IMR-90 (cell line): ENCODE results near the gene ROBO2. TPM values are rescaled to one million over a fixed set of nuclear protein-coding genes. Genes with fewer than 3 reads are reported as not detected.

Source experiments
- ATAC-seq: fragments of 200-7000 bp; cut with Tn5 transposase; 2 replicates; pipeline ENCODE4 v1.9.1; 2020; ENCODE audit warnings: low read depth, mild to moderate bottlenecking, moderate library complexity
- BruUV-seq: library from RNA; stranded (reverse); fragments of 400-500 nt; replicated peaks from 2 replicates; lab custom pipeline; 2021; lab: Mats Ljungman, UMichigan
- CTCF ChIA-PET: fragments of 300-600 bp; formaldehyde crosslinking; extraction: SDS; loops from one replicate; lab custom pipeline; 2021; ENCODE audit warnings: antibody characterized with exemption; lab: Yijun Ruan, JAX
- POLR2A ChIA-PET: fragments of 300-600 bp; sonication (Branson Sonifier 250); formaldehyde crosslinking; loops from one replicate; lab custom pipeline; 2022; ENCODE audit warnings: antibody characterized with exemption; ENCODE audit not compliant: unreplicated experiment; lab: Charles Lee
- DNase-seq: peaks from one replicate; pipeline ENCODE4 v3.0.0; 2013
- H2AFZ ChIP-seq: replicated peaks from 2 replicates; pipeline ENCODE3; 2013; ENCODE audit warnings: low read length, mild to moderate bottlenecking; ENCODE audit not compliant: poor library complexity
- H2AK5ac ChIP-seq: 2 replicates; pipeline ENCODE4 v1.6.1; 2013; ENCODE audit warnings: low read depth, low read length, inconsistent platforms
- H2AK9ac ChIP-seq: replicated peaks from 2 replicates; pipeline ENCODE3; 2013; ENCODE audit warnings: mild to moderate bottlenecking, low read depth, low read length, moderate library complexity; ENCODE audit not compliant: poor library complexity
- H2BK120ac ChIP-seq: 2 replicates; pipeline ENCODE4 v1.6.1; 2013; ENCODE audit warnings: low read depth, low read length, inconsistent platforms
- H2BK15ac ChIP-seq: 3 replicates; pipeline ENCODE4 v1.6.1; 2013; ENCODE audit warnings: low read depth, low read length, inconsistent platforms
- H2BK20ac ChIP-seq: 2 replicates; pipeline ENCODE4 v1.6.1; 2013; ENCODE audit warnings: low read depth, mild to moderate bottlenecking, inconsistent platforms, low read length, moderate library complexity
- H2BK5ac ChIP-seq: 2 replicates; pipeline ENCODE4 v1.6.1; 2013; ENCODE audit warnings: mild to moderate bottlenecking, low read depth, low read length, inconsistent platforms; ENCODE audit not compliant: poor library complexity, severe bottlenecking
- H3K14ac ChIP-seq: replicated peaks from 2 replicates; pipeline ENCODE4 v1.6.1; 2013; ENCODE audit warnings: low read depth, low read length, inconsistent platforms
- H3K18ac ChIP-seq: 2 replicates; pipeline ENCODE4 v1.6.1; 2013; ENCODE audit warnings: low read depth, low read length, control low read depth
- H3K23ac ChIP-seq: 2 replicates; pipeline ENCODE4 v1.6.1; 2013; ENCODE audit warnings: low read depth, low read length, inconsistent platforms
- H3K27ac ChIP-seq: 2 replicates; pipeline ENCODE4 v1.5.1; 2013; ENCODE audit warnings: mild to moderate bottlenecking, control low read depth, low read length; ENCODE audit not compliant: insufficient read depth
- H3K27me3 ChIP-seq: 2 replicates; pipeline ENCODE4 v1.6.1; 2013; ENCODE audit warnings: low read length; ENCODE audit not compliant: control insufficient read depth, insufficient read depth
- H3K36me3 ChIP-seq: 2 replicates; pipeline ENCODE4 v1.6.1; 2013; ENCODE audit warnings: low read length, mixed read lengths; ENCODE audit not compliant: control insufficient read depth, insufficient read depth
- H3K4ac ChIP-seq: 2 replicates; pipeline ENCODE4 v1.6.1; 2013; ENCODE audit warnings: low read depth, low read length, inconsistent platforms
- H3K4me1 ChIP-seq: 2 replicates; pipeline ENCODE4 v1.6.1; 2013; ENCODE audit warnings: low read length, mixed read lengths; ENCODE audit not compliant: control insufficient read depth, insufficient read depth
- H3K4me2 ChIP-seq: 2 replicates; pipeline ENCODE4 v1.6.1; 2013; ENCODE audit warnings: low read depth, mild to moderate bottlenecking, control low read depth, low read length, moderate library complexity
- H3K4me3 ChIP-seq: 2 replicates; pipeline ENCODE4 v1.5.1; 2013; ENCODE audit warnings: low read depth, mild to moderate bottlenecking, control low read depth, low read length, moderate library complexity; ENCODE audit not compliant: insufficient read depth
- H3K56ac ChIP-seq: 2 replicates; pipeline ENCODE4 v1.6.1; 2013; ENCODE audit warnings: low read length, inconsistent platforms; ENCODE audit not compliant: insufficient read depth; ENCODE audit errors: extremely low read depth
- H3K79me1 ChIP-seq, 2 experiments: 2 replicates each; pipeline ENCODE4 v1.6.1; 2013; ENCODE audit warnings: low read length in 2 of 2, inconsistent platforms in 1 of 2, low read depth in 1 of 2
- H3K9ac ChIP-seq: 2 replicates; pipeline ENCODE4 v1.6.1; 2013; ENCODE audit warnings: low read depth, low read length, control low read depth
- H3K9me1 ChIP-seq: 2 replicates; pipeline ENCODE4 v1.6.1; 2013; ENCODE audit warnings: low read length, inconsistent platforms; ENCODE audit not compliant: insufficient read depth
- H3K9me3 ChIP-seq: 2 replicates; pipeline ENCODE4 v1.6.1; 2013; ENCODE audit warnings: low read length; ENCODE audit not compliant: control insufficient read depth, insufficient read depth
- H4K20me1 ChIP-seq: 2 replicates; pipeline ENCODE4 v1.6.1; 2013; ENCODE audit warnings: low read length, inconsistent platforms; ENCODE audit not compliant: insufficient read depth
- H4K5ac ChIP-seq: 2 replicates; pipeline ENCODE4 v1.6.1; 2013; ENCODE audit warnings: mild to moderate bottlenecking, low read depth, low read length, control low read depth
- H4K8ac ChIP-seq, 2 experiments: 2 replicates each; pipeline ENCODE4 v1.6.1; 2013; ENCODE audit warnings: low read depth in 2 of 2, low read length in 2 of 2, control low read depth in 1 of 2, inconsistent platforms in 1 of 2
- H4K91ac ChIP-seq: 2 replicates; pipeline ENCODE4 v1.6.1; 2013; ENCODE audit warnings: low read depth, low read length, inconsistent platforms; ENCODE audit not compliant: insufficient read depth
- BHLHE40 ChIP-seq: fragments of 150-350 bp; IDR thresholded peaks from 2 replicates; pipeline ENCODE4 v1.6.1; 2016; ENCODE audit warnings: mild to moderate bottlenecking, low read depth, low read length
- CEBPB ChIP-seq: IDR thresholded peaks from 2 replicates; pipeline ENCODE4 v1.6.1; 2012; ENCODE audit warnings: low read depth, low read length, improper control_type of control experiment
- CTCF ChIP-seq: conservative IDR thresholded peaks from 2 replicates; pipeline ENCODE4 v1.5.1; 2012; ENCODE audit warnings: mild to moderate bottlenecking, low read depth, low read length, improper control_type of control experiment
- FOS ChIP-seq: fragments of 150-350 bp; IDR thresholded peaks from 2 replicates; pipeline ENCODE4 v1.6.1; 2016; ENCODE audit warnings: low read depth, low read length
- MXI1 ChIP-seq: IDR thresholded peaks from 2 replicates; pipeline ENCODE4 v1.6.1; 2012; ENCODE audit warnings: low read depth, mild to moderate bottlenecking, low read length, moderate library complexity, borderline replicate concordance
- POLR2A ChIP-seq: IDR thresholded peaks from 2 replicates; pipeline ENCODE4 v1.6.1; 2012; ENCODE audit warnings: mild to moderate bottlenecking, low read depth, low read length
- RCOR1 ChIP-seq: IDR thresholded peaks from 2 replicates; pipeline ENCODE4 v1.6.1; 2012; ENCODE audit warnings: mild to moderate bottlenecking, low read length, improper control_type of control experiment; ENCODE audit not compliant: insufficient replicate concordance
- USF2 ChIP-seq: fragments of 150-350 bp; IDR thresholded peaks from 2 replicates; pipeline ENCODE4 v1.6.1; 2017; ENCODE audit warnings: mild to moderate bottlenecking, antibody characterized with exemption, low read length, low read depth
- WGBS, 2 experiments: methylation state at CpG; one replicate each; pipeline versions ENCODE4 v1.1.5 to v1.1.7; 2013; ENCODE audit warnings: missing lambda C conversion rate in 2 of 2; ENCODE audit not compliant: insufficient read length in 1 of 2; ENCODE audit errors: extremely low coverage in 2 of 2; 5-methylcytosine and 5-hydroxymethylcytosine counted together
- dilution Hi-C: fragments of 300-500 bp; cut with HindIII; formaldehyde crosslinking; loops from one replicate; pipeline ENCODE4 v1.14.3; 2018; ENCODE audit warnings: low sequenced_read_pairs; ENCODE audit not compliant: unreplicated experiment
- in situ Hi-C: fragments of 300-500 bp; cut with MboI; formaldehyde crosslinking; loops from 3 replicates; pipeline ENCODE4 v1.14.3; 2019; ENCODE audit warnings: low sequenced_read_pairs, inconsistent platforms, mixed read lengths
- intact Hi-C: fragments of 100-400 bp; cut with micrococcal nuclease; formaldehyde crosslinking; loops from 2 replicates; pipeline ENCODE4 v1.10.0; 2022
- polyA plus RNA-seq, 3 experiments: library from polyadenylated mRNA; depleted of rRNA; stranded (reverse); fragments of >200 nt; gene quantifications; 2 replicates each; pipeline ENCODE4 v1.2.3, GENCODE V29; 2012; ENCODE audit warnings: low replicate concordance in 1 of 3
- total RNA-seq: library from RNA; depleted of rRNA; stranded (reverse); fragments of >200 nt; gene quantifications from 2 replicates; pipeline ENCODE4 v1.2.3, GENCODE V29; 2012

ROBO2 gene
- total and polyA plus RNA-seq, 2 of the 4 experiments (the other 2 are of a cell fraction) = 9.3 to 14.5 TPM

- Histone ChIP-seq H3K56ac (no peak overlapping the region), H3K4ac (no peak overlapping the region), H4K5ac (no peak overlapping the region), H3K4me2 (no peak overlapping the region), H4K20me1 (no peaks in the 10 kb centered on the region), H4K8ac (no peak overlapping the region), H3K79me1 (no peaks in the 10 kb centered on the region), H3K9me3 (no peaks in the 10 kb centered on the region), H2AFZ (no peak overlapping the region), H3K23ac (no peak overlapping the region), H2BK15ac (no peak overlapping the region), H4K91ac (no peak overlapping the region), H3K27ac (no peak overlapping the region), H3K27me3 (no peaks in the 10 kb centered on the region), H2BK120ac (no peak overlapping the region), H3K14ac (no peak overlapping the region), H3K4me3 (no peak overlapping the region), H3K36me3 (no peaks in the 10 kb centered on the region), H2BK20ac (no peak overlapping the region), H2BK5ac (no peak overlapping the region), H3K4me1 (no peaks in the 10 kb centered on the region), H3K18ac (no peak overlapping the region), H3K9ac (no peak overlapping the region), H2AK5ac (no peak overlapping the region), H2AK9ac (no peak overlapping the region), H3K9me1 (no peaks in the 10 kb centered on the region)
- in situ Hi-C loops (no loop called here), dilution Hi-C loops (no loop called here), intact Hi-C loops (no loop called here)
- TF ChIP-seq CEBPB (no peak), BHLHE40 (no peak), USF2 (no peak), MXI1 (no peak), FOS (no peak), CTCF (no peak), POLR2A (no peak), RCOR1 (no peak)
- ChIA-PET POLR2A (no interaction called here), CTCF (no interaction called here)
- DNase-seq = no peak
- no CpG with 5 or more reads among the region's 5 CpGs for WGBS, 2 experiments
- no peak for ATAC-seq
- no TSS peak for BruUV-seq
Measured at GRCh38 chr3:77513542-77513941, 473.6 kb downstream of the ROBO2 start.
